Measurements from ENCODE around the gene FUT7.

FUT7 gene

DNA sequence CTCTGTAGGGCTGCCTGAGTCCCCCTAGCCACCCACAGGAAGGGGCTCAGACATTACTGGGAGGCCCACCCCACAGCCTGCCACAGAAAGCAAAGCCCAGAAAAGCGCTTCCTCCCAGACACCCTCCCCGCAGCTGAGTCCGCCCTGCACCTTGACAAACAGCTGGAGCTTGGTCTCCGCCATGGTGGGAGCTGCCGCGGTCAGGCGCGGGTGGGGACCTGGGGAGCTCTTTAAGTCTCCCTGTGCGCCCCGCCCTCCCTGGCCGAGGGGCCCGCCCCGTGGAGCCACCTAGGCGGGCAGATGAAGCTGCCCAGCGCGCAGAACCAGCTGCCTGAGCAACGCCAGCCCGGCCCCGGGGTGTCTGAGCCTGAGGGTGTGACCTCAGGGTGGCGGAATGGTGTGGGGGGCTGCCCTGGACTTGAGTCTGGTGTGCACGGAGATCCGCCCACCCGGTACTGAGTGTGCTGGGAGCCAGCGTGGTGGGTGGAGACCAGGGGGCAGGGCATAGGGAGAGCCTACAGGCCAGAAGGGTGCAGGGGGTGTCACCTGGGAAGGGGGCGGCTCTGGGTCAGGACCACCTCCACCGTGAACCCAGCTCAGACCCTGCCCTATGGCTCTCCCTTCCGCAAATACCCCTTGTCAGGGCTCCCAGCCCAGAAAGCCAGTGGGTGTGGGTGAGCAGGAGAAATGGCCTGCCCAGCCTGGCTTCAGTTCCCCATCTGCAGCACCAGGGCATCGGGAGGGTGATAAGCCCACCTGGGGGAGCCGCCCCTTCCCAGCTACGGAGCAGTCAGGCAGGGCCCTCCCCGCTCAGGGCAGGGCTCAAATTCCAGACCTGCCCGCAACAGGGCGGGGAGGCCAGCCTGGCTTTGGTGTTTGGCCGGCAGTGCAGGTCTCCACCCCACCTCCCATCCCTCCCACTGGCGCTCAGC lies 35.3 kb downstream of the FUT7 start, which contains the start of gene CLIC3 (continued):
- TF ChIP-seq, protein P1, sequence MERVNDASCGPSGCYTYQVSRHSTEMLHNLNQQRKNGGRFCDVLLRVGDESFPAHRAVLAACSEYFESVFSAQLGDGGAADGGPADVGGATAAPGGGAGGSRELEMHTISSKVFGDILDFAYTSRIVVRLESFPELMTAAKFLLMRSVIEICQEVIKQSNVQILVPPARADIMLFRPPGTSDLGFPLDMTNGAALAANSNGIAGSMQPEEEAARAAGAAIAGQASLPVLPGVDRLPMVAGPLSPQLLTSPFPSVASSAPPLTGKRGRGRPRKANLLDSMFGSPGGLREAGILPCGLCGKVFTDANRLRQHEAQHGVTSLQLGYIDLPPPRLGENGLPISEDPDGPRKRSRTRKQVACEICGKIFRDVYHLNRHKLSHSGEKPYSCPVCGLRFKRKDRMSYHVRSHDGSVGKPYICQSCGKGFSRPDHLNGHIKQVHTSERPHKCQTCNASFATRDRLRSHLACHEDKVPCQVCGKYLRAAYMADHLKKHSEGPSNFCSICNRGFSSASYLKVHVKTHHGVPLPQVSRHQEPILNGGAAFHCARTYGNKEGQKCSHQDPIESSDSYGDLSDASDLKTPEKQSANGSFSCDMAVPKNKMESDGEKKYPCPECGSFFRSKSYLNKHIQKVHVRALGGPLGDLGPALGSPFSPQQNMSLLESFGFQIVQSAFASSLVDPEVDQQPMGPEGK (tag by site-specific recombination; IDR thresholded peaks at IDR 0.05) = peak; percentile 73
- TF ChIP-seq ZBTB8A (tag by site-specific recombination; IDR thresholded peaks at IDR 0.05) (peak; percentile 16; the same call in 1 of the 2 replicates), HOXA7 (CRISPR knock-in tag; IDR thresholded peaks at IDR 0.05; ENCODE audit: borderline replicate concordance) (no peak), ZBTB48 (tag by site-specific recombination; IDR thresholded peaks at IDR 0.05) (peak; percentile 9; the same call in 1 of the 2 replicates), ZNF311 (tag by site-specific recombination; IDR thresholded peaks at IDR 0.05; ENCODE audit: borderline replicate concordance) (no peak), ZBTB20 (tag by site-specific recombination; IDR thresholded peaks at IDR 0.05) (0 out of 2 replicates have a peak, but pooled peaks have one; percentile 15)

DNA sequence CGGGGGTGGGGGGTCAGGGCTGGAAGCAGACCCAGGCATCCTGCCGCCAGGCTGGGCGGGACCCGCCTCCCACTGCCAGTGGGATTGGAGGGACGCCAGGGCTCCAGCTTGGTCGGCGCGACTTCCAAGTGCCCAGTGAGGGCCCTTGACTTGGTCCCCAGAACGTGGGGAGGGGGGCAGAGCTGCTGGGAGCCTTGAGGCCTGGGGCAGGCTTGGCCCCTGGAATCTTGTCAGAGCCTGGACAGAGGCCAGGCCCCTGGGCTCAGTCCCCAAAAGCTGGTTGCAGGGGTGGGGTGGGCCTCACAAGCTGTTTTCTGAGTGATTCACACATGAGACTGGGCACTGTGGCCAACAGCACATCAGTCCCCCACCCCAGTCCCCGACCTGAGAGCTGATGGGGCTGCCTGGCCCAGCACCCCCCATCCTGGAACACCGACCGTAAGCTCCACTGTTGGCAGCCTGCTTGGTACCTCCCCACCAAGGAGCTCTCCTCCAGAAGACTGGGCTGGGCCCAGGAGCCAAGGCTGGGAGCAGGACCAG lies 36.0 kb downstream of the FUT7 start:
- POLR2A ChIA-PET = interaction anchor here (0.7 to 1.6 kb wide), 14 partner anchors 9 to 245 kb away, joined by 3 to 8 read pairs (median 4); partner anchors contain the start of gene TUBB4B
- TF ChIP-seq HOXC10 (CRISPR knock-in tag; IDR thresholded peaks at IDR 0.05) (no peak), ZNF23 (tag by site-specific recombination; IDR thresholded peaks at IDR 0.05; ENCODE audit: borderline replicate concordance) (no peak), BCL11B (tag by site-specific recombination; IDR thresholded peaks at IDR 0.05; ENCODE audit: low read depth) (no peak), ZNF610 (tag by site-specific recombination; IDR thresholded peaks at IDR 0.05; ENCODE audit: borderline replicate concordance) (no peak), EGR2 (tag by site-specific recombination; IDR thresholded peaks at IDR 0.05; ENCODE audit: low read depth) (peak; percentile 41; the same call in 1 of the 2 replicates), ZNF16 (tag by site-specific recombination; IDR thresholded peaks at IDR 0.05; ENCODE audit: low read depth) (no peak), OVOL3 (tag by site-specific recombination; IDR thresholded peaks at IDR 0.05) (no peak), SP2 (tag by site-specific recombination; IDR thresholded peaks at IDR 0.05) (no peak), KLF1 (tag by site-specific recombination; IDR thresholded peaks at IDR 0.05) (peak; percentile 63; the same call in 1 of the 2 replicates), ZFP37 (tag by site-specific recombination; IDR thresholded peaks at IDR 0.05) (no peak), ZFP3 (tag by site-specific recombination; IDR thresholded peaks at IDR 0.05; ENCODE audit: low read depth) (no peak), ZXDB (tag by site-specific recombination; IDR thresholded peaks at IDR 0.05) (0 out of 2 replicates have a peak, but pooled peaks have one; percentile 23), ZNF266 (tag by site-specific recombination; IDR thresholded peaks at IDR 0.05; ENCODE audit: low read depth) (no peak), ZNF140 (tag by site-specific recombination; IDR thresholded peaks at IDR 0.05) (no peak), ZBTB8A (tag by site-specific recombination; IDR thresholded peaks at IDR 0.05) (peak; percentile 6; the same call in 1 of the 2 replicates), ZNF426 (tag by site-specific recombination; IDR thresholded peaks at IDR 0.05) (no peak), ZNF555 (tag by site-specific recombination; conservative IDR thresholded peaks at IDR 0.05) (no peak), ZSCAN16 (tag by site-specific recombination; IDR thresholded peaks at IDR 0.05) (no peak), ZNF747 (tag by site-specific recombination; IDR thresholded peaks at IDR 0.05) (no peak), GLIS1 (tag by site-specific recombination; IDR thresholded peaks at IDR 0.05) (peak; percentile 50)
- TF ChIP-seq, protein P2, sequence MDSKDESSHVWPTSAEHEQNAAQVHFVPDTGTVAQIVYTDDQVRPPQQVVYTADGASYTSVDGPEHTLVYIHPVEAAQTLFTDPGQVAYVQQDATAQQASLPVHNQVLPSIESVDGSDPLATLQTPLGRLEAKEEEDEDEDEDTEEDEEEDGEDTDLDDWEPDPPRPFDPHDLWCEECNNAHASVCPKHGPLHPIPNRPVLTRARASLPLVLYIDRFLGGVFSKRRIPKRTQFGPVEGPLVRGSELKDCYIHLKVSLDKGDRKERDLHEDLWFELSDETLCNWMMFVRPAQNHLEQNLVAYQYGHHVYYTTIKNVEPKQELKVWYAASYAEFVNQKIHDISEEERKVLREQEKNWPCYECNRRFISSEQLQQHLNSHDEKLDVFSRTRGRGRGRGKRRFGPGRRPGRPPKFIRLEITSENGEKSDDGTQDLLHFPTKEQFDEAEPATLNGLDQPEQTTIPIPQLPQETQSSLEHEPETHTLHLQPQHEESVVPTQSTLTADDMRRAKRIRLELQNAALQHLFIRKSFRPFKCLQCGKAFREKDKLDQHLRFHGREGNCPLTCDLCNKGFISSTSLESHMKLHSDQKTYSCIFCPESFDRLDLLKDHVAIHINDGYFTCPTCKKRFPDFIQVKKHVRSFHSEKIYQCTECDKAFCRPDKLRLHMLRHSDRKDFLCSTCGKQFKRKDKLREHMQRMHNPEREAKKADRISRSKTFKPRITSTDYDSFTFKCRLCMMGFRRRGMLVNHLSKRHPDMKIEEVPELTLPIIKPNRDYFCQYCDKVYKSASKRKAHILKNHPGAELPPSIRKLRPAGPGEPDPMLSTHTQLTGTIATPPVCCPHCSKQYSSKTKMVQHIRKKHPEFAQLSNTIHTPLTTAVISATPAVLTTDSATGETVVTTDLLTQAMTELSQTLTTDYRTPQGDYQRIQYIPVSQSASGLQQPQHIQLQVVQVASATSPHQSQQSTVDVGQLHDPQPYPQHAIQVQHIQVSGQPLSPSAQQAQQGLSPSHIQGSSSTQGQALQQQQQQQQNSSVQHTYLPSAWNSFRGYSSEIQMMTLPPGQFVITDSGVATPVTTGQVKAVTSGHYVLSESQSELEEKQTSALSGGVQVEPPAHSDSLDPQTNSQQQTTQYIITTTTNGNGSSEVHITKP (tag by site-specific recombination; IDR thresholded peaks at IDR 0.05) = peak; percentile 57
- TF ChIP-seq, protein P3, sequence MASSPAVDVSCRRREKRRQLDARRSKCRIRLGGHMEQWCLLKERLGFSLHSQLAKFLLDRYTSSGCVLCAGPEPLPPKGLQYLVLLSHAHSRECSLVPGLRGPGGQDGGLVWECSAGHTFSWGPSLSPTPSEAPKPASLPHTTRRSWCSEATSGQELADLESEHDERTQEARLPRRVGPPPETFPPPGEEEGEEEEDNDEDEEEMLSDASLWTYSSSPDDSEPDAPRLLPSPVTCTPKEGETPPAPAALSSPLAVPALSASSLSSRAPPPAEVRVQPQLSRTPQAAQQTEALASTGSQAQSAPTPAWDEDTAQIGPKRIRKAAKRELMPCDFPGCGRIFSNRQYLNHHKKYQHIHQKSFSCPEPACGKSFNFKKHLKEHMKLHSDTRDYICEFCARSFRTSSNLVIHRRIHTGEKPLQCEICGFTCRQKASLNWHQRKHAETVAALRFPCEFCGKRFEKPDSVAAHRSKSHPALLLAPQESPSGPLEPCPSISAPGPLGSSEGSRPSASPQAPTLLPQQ (tag by site-specific recombination; IDR thresholded peaks at IDR 0.05) = no peak

More for the DNA sequence above, 36.0 kb downstream of the FUT7 start:
- H3K36me3 ChIP-seq (ENCODE audit: control insufficient read depth in 2 of 2, insufficient read depth in 1 of 2, low read length in 2 of 2) = peaks cover 0 to 18% of the 10 kb centered on the region in 2 experiments; a peak in 1 of 3 replicates
- H3K4me1 ChIP-seq (ENCODE audit: control insufficient read depth, insufficient read depth, low read length) = peaks cover 5% of the 10 kb centered on the region
- H3K27ac ChIP-seq (ENCODE audit: extremely low read depth, low read depth, low read length) = no peak overlapping the region
- no peaks in the 10 kb centered on the region for H3K9me3 ChIP-seq (ENCODE audit: control insufficient read depth, insufficient read depth, low read depth, low read length)
- H3K4me3 ChIP-seq (ENCODE audit: low read depth, low read length) = no peak overlapping the region
- CTCF ChIA-PET = interaction anchor here (0.7 to 5.4 kb wide), 5 partner anchors 34 to 208 kb away, joined by 3 to 38 read pairs (median 4); partner anchors contain the start of gene ABCA2

Measured in HEK293 (cell line).